ENCODE results near the gene FAM228A.

The FAM228A gene

GRCh38 chr2:24162494-24162893 lies 12.4 kb upstream of the FAM228A start:
- Histone ChIP-seq H3K4me1 (ENCODE audit: insufficient read depth, poor library complexity, severe bottlenecking) (no peaks in the 10 kb centered on the region), H3K27me3 (ENCODE audit: insufficient read depth, poor library complexity, severe bottlenecking) (no peaks in the 10 kb centered on the region), H3K36me3 (ENCODE audit: low read depth) (no peaks in the 10 kb centered on the region), H3K9me3 (ENCODE audit: severe bottlenecking) (no peaks in the 10 kb centered on the region), H3K4me3 (ENCODE audit: severe bottlenecking) (no peak overlapping the region), H3K27ac (ENCODE audit: poor library complexity, severe bottlenecking) (no peak overlapping the region)
- DNase-seq (ENCODE audit: low spot score) = no peak
- TF ChIP-seq CTCF (IDR thresholded peaks at IDR 0.05; ENCODE audit: poor library complexity, severe bottlenecking) = no peak
- ATAC-seq (ENCODE audit: low read depth) = no peak

GRCh38 chr2:24163186-24163585 lies 11.7 kb upstream of the FAM228A start:
- DNase-seq (ENCODE audit: low spot score) = no peak
- TF ChIP-seq CTCF (IDR thresholded peaks at IDR 0.05; ENCODE audit: poor library complexity, severe bottlenecking) = no peak
- no peak overlapping the region for H3K27ac ChIP-seq (ENCODE audit: poor library complexity, severe bottlenecking)
- no peaks in the 10 kb centered on the region for H3K4me1 ChIP-seq (ENCODE audit: insufficient read depth, poor library complexity, severe bottlenecking)
- H3K9me3 ChIP-seq (ENCODE audit: severe bottlenecking) = no peaks in the 10 kb centered on the region
- H3K4me3 ChIP-seq (ENCODE audit: severe bottlenecking) = no peak overlapping the region
- no peak for ATAC-seq (ENCODE audit: low read depth)
- no peaks in the 10 kb centered on the region for H3K36me3 ChIP-seq (ENCODE audit: low read depth)
- H3K27me3 ChIP-seq (ENCODE audit: insufficient read depth, poor library complexity, severe bottlenecking) = no peaks in the 10 kb centered on the region

GRCh38 chr2:24163601-24164000 lies 11.3 kb upstream of the FAM228A start:
- Histone ChIP-seq H3K4me1 (ENCODE audit: insufficient read depth, poor library complexity, severe bottlenecking) (no peaks in the 10 kb centered on the region), H3K9me3 (ENCODE audit: severe bottlenecking) (no peaks in the 10 kb centered on the region), H3K4me3 (ENCODE audit: severe bottlenecking) (no peak overlapping the region), H3K27ac (ENCODE audit: poor library complexity, severe bottlenecking) (no peak overlapping the region), H3K27me3 (ENCODE audit: insufficient read depth, poor library complexity, severe bottlenecking) (no peaks in the 10 kb centered on the region), H3K36me3 (ENCODE audit: low read depth) (no peaks in the 10 kb centered on the region)
- ATAC-seq (ENCODE audit: low read depth) (no peak), DNase-seq (ENCODE audit: low spot score) (no peak)
- TF ChIP-seq CTCF (IDR thresholded peaks at IDR 0.05; ENCODE audit: poor library complexity, severe bottlenecking) = no peak

GRCh38 chr2:24164416-24164973 lies 10.4 kb upstream of the FAM228A start:
- Histone ChIP-seq H3K27me3 (ENCODE audit: insufficient read depth, poor library complexity, severe bottlenecking) (no peaks in the 10 kb centered on the region), H3K36me3 (ENCODE audit: low read depth) (no peaks in the 10 kb centered on the region), H3K4me3 (ENCODE audit: severe bottlenecking) (no peak overlapping the region), H3K27ac (ENCODE audit: poor library complexity, severe bottlenecking) (no peak overlapping the region), H3K9me3 (ENCODE audit: severe bottlenecking) (no peaks in the 10 kb centered on the region), H3K4me1 (ENCODE audit: insufficient read depth, poor library complexity, severe bottlenecking) (no peaks in the 10 kb centered on the region)
- ATAC-seq (ENCODE audit: low read depth) = peak; percentile 84
- TF ChIP-seq CTCF (IDR thresholded peaks at IDR 0.05; ENCODE audit: poor library complexity, severe bottlenecking) = peak; percentile 77
- no peak for DNase-seq (ENCODE audit: low spot score)

- Histone ChIP-seq H3K27me3 (ENCODE audit: insufficient read depth, poor library complexity, severe bottlenecking) (no peaks in the 10 kb centered on the region), H3K36me3 (ENCODE audit: low read depth) (no peaks in the 10 kb centered on the region), H3K4me1 (ENCODE audit: insufficient read depth, poor library complexity, severe bottlenecking) (no peaks in the 10 kb centered on the region), H3K4me3 (ENCODE audit: severe bottlenecking) (no peak overlapping the region), H3K27ac (ENCODE audit: poor library complexity, severe bottlenecking) (no peak overlapping the region), H3K9me3 (ENCODE audit: severe bottlenecking) (no peaks in the 10 kb centered on the region)
- no peak for TF ChIP-seq CTCF (IDR thresholded peaks at IDR 0.05; ENCODE audit: poor library complexity, severe bottlenecking)
- ATAC-seq (ENCODE audit: low read depth) (no peak), DNase-seq (ENCODE audit: low spot score) (no peak)
Observed at GRCh38 chr2:24169023-24169422, 5.8 kb upstream of the FAM228A start.
